Cardiac ventricle fibroblast (primary cell): ENCODE results near the gene EOLA1. TPM values are rescaled to one million over a fixed set of nuclear protein-coding genes. Genes with fewer than 3 reads are reported as not detected.

ENCODE experiments used
- total RNA-seq: library from RNA; depleted of rRNA; stranded (reverse); fragments of >200 nt; gene quantifications from 2 replicates; pipeline ENCODE4 v1.2.3, GENCODE V29; 2015

The EOLA1 gene
- total RNA-seq: 6.2 and 11.9 TPM in 2 replicates

GRCh38 chrX:149540621-149541520 is at the start of gene EOLA1:
Gene EOLA1 (plus strand): TSS chrX:149541012. CDS start chrX:149545631, 4,619 bp downstream.

GRCh38 chrX:149504915-149505651 is 35.7 kb upstream of the EOLA1 start, which contains the start of gene IDS:
Gene IDS (minus strand): TSS chrX:149505306. CDS start chrX:149505137, 169 bp downstream.

GRCh38 chrX:149549701-149550100 is 8.9 kb downstream of the EOLA1 start, which contains the start of gene HSFX3:
Gene HSFX3 (minus strand): TSS chrX:149549924. CDS start chrX:149549852, 72 bp downstream.

GRCh38 chrX:149587359-149587758 is 46.5 kb downstream of the EOLA1 start, which contains the start of gene MAGEA9B:
Gene MAGEA9B (minus strand): TSS chrX:149587459. CDS start chrX:149583179, 4,280 bp downstream.

GRCh38 chrX:149595214-149595613 is 54.4 kb downstream of the EOLA1 start, which contains the start of gene HSFX2:
Gene HSFX2 (minus strand): TSS chrX:149595314. CDS start chrX:149594700, 614 bp downstream.

Other genes starting within 250 kb of the EOLA1 start
- 22.1 and 27.7 TPM in 2 replicates for gene IDS, start 35.7 kb upstream of the EOLA1 start, total RNA-seq
- not detected in 2 replicates for gene HSFX3, start 8.9 kb downstream of the EOLA1 start, total RNA-seq
- gene MAGEA9B, start 46.4 kb downstream of the EOLA1 start, total RNA-seq: not detected in 2 replicates
- gene HSFX2, start 54.3 kb downstream of the EOLA1 start, total RNA-seq: 0.10 and 0.37 TPM in 2 replicates
- gene TMEM185A, start 90.8 kb downstream of the EOLA1 start, total RNA-seq: 10.1 and 17.2 TPM in 2 replicates
- gene MAGEA11, start 171.0 kb downstream of the EOLA1 start, total RNA-seq: not detected in 2 replicates
- gene HSFX1, start 233.1 kb downstream of the EOLA1 start, total RNA-seq: 0.24 and 0.56 TPM in 2 replicates
- not detected in 2 replicates for gene MAGEA9, start 240.9 kb downstream of the EOLA1 start, total RNA-seq